HG03066 (cell line): ENCODE results near the gene ZNF326.

ENCODE experiments used
- ATAC-seq: cut with Tn5 transposase; IDR thresholded peaks from one replicate; pipeline ENCODE4 v1.9.1; 2021; ENCODE audit warnings: low read depth; ENCODE audit not compliant: unreplicated experiment

Gene ZNF326

DNA sequence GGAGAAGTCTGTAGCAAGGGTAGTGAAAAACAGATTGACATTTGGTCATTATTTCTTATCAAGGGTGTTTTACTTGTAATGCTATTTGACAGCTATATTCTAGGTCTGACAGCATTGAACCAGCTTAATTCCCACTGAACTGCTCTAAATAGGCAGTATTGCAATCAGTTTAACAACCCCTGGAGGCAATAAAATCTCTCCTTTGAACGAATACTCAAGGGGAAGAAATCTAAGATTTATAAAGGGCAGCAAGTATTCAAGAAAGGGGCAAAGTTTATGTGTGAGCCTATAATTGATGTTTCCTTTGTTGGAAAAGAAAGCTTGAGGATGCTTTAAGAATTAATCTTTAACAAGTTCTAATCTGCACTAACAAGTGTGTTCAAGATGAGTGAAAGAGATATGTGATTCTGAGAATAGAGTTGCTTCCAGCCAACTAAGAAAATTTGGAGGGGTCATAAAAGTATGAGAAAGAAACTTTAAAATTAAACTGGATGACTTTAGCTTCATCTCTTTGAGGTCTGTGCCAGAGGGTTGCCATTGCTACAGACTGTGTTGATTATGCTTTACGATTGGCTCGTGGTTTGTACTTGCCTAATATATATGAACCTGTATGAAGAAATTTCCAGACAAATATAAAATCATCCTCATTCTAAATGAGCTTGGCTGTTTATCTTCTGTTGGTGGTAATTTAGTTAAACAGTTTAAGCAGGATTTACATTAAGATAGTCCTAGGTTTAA, 72.5 kb downstream of the ZNF326 start:
- no peak for ATAC-seq

DNA sequence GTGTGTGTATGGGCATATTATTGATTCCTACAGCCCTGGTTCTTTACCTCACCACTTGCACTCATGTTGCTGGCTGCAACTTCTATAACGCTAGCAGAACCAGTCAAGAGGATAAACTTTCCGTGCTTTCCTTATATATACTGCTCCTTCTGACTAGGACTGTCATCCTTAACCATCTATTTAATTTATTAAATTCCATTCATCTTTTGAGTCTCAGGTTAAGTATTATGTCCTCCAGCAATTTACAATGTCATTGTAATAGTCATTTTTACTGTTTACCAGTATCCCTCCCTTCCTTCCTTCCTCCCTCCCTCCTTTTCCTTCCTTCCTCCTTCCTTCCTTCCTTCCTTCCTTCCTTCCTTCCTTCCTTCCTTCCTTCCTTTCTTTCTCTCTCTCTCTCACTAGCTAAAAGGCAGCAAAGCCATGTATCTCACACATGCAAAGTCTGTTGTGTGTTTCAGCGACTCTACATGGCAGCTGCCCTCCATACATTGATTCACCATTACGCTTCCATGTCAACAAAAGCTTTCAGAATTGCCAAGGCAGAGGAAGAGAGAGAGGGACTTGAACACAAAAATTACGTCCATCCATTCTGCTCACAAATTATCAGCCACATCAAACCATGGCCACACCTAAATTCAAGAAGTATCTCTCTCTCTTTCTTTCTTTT, 73.8 kb downstream of the ZNF326 start:
- ATAC-seq = no peak

DNA sequence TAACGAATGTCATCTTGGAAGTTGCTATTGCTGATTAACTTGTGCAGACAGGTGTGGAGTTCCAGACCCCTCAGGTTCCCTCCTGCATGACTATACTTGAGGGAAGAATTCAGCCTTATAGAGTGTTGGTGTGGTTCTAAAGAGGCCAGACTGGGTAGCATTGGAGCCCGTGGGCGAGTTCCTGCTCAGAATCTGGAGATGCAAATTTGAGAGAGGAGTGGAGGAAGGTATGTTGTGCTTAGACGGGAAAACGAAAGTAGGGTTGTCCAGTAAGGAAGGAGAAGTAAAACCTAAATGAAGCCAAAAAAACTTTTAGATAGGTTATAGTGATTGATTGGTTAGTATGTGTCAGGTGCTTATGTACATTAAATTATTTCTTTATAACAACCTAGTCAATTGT, 79.2 kb downstream of the ZNF326 start:
- ATAC-seq = peak; percentile 85

DNA sequence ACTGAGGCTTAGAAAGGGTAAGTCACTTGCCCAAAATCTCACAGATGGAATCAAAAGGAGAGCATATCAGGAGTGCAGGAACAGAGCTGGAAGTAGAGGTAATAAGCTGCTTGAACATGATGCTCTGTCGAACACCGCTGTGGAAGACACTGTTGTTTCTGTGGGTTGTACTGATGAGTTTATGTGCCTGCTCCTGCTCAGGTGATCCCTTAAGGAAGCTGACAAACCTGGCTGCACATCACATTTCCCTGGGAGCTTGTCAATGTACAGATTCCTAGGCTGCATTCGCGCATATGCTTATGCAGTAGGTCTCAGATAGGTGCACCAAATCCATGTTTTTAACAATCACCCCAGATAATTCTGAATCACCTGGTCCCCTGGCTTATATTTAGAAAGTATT, 79.7 kb downstream of the ZNF326 start:
- ATAC-seq = no peak

DNA sequence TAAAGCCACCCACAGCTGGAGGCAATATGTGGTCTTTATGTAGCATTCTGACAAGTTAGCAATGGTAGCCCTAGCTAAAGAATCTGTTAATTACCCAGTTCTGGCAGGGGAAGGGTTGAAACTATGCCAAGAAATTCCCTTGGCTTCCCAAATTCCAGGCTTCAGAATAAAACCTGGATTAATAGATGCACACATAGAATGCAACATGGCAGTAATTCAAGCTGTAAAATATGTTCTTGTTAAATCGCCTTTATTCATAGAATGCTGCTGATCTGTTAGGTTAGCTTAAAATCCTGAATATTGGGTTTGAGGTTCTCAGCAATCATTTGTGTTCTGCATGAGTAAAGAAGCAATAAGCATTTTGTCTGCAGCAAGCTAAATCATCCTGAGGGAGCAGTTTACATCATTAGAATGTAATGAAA, 80.1 kb downstream of the ZNF326 start:
- no peak for ATAC-seq

DNA sequence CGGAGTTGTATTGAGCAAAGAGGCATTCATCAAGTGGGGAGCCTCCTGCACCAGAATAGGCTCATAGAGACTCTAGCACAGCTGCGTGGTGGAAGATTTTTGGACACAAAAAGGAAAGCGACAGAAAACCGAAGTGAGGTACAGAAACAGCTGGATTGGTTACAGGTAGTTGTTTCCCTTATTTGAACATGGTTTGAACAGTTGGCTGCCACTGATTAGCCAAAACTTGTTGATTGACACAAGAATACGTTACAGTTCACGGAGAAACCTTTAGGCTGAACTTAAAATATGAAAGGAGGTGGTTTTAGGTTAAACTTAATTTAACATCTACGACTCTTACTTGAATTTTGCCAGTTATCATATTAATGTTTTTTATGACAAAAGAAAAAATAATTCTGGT, 89.1 kb downstream of the ZNF326 start:
- no peak for ATAC-seq
